Activated CD4-positive, alpha-beta T cell treated with anti-CD3 and anti-CD28 coated beads, Interleukin-2, Interleukin-4, amounts not matched to agents 100 ng/mL and 50 ng/mL, durations not matched to agents 16 hours and 8 hours (primary cell): Measurements from ENCODE around the gene RXRA.
A peak's percentile ranks its signal among the peaks of the same experiment; 100 is the strongest.
"Not testable (repeated sequence)": the region's sequence is repeated elsewhere in the genome, so short reads cannot be mapped to it uniquely, and the experiment has no call there.

Experiments used
- DNase-seq: peaks from one replicate; pipeline ENCODE4 v3.0.0-alpha.2; 2020; ENCODE audit warnings: low spot score

The RXRA gene

GRCh38 chr9:134294153-134295071 lies 31.8 kb upstream of the RXRA start:
- DNase-seq: no peak

DNA sequence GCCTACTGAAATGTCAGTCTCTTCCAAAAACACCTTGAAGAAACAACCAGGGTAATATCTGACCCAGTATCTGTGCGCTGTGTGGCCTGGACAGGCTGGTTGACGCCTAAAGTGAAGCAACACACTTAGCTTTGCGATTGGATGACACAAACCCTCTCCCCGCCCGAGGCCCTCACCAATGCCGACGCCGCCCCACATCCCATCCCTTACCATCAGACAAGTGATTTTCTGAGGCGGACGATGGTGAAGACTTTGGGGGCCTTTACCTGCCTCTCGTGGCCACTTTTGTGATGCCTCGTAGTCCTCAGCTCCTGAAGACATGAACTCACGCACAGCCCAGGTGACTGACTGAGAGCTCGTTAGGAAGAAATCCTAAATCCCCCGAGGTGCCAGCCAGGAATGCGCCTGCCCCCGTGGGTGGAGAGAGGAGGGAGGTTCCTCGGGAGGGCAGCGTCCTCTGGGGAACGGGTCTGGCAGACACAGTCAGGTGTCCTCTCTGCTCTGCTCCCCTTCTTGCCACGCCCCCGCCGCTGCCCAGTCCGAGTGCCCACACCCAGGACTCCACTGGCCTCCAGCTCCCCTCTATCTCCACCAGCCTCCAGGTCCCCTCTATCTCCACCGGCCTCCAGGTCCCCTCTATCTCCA lies 31.0 kb upstream of the RXRA start:
- DNase-seq: no peak

DNA sequence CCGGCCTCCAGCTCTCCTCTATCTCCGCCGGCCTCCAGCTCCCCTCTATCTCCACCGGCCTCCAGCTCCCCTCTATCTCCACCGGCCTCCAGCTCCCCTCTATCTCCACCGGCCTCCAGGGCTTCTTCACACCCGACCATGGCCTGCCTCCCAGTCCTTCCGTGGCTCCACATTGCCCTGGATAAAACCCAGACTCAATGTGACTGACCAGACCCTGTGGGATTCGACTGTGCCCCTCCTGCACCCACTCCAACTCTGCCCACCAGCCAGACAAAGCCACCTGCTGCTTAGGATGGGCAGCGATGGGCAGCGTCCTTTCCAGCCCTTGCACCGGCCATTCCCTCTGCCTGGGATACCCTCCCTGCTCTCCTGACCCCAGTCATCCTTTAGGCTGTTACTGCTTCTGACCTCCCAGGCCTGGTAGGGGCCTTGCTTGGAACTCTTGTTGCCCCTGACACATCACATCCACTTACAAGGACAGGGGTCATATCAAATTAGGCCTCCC lies 30.5 kb upstream of the RXRA start:
- DNase-seq: no peak

- DNase-seq: no peak
Measured at GRCh38 chr9:134296301-134297082, 29.8 kb upstream of the RXRA start.

GRCh38 chr9:134297083-134297410 lies 29.2 kb upstream of the RXRA start:
- DNase-seq: no peak

DNA sequence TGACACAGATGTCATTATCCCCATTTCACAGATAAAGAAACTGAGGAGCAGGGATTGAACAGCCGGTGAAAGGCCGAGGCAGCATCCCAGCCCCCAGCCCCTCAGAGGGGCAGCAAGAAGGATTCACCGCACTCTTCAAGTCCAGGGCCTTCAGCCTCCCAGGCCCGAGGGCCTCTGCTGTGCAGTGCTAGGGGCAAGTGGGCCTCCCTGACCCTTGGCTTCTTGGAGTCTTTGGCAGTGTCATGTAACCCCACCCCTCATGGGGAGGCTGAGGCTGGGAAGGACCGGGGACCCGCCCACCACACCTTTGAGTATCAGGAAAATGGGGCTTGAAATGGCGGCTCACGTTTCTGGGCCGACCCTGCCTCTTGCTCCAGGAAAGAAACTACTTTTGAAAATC lies 28.7 kb upstream of the RXRA start:
- DNase-seq: no peak

DNA sequence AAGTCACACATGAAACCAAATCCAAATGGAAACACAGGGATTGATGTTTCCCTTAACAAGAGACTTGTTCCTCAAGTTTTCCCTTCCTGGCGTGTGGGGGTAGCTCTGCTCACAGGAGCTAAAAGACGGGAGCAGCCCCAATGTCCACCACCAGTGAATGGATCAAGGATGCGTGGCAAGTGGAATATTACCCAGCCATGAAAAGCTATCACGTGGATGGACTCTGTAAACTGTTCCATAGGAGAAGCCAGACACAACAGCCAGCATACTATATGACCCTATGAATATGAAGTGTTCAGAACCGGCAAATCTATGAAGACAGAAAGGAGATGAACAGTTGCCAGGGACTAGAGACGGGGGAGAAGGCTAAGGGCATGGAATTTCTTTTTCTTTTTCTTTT lies 28.3 kb upstream of the RXRA start:
- no peak for DNase-seq

DNA sequence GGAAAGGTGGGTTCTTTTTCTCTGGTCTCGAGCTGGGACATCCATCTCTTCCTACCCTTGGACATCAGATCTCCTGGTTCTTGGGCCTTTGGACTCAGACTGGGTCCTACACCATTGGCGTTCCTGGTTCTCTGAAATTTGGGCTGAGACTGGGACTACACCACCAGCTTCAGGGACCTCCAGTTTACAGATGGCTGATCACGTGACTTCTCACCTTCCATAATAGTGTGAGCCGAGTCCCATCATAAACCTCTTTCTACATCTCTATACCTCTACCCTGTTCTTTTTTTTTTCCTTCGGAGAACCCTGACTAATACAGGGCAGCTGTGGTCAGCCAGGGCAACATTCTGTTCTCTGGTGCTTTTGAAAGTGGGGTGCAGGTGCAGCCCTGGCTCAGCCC lies 27.2 kb upstream of the RXRA start:
- no peak for DNase-seq

DNA sequence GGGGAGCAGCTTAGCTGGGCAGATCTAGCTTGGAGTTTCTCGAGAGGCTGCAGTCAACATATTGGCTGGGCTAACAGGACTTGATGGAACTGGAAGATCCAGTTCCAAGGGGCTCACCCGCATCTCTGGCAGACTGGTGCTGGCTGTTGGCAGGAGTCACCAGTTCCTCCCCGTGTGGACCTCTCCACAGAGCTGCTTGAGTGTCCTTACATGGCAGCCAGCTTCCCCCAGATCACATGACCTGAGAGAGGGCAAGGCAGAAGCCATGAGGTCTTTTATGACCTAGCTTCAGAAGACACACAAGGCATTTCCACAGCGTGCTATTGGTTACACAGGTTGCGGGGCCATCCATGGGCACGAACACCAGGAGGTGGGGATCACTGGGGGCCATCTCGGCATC lies 26.4 kb upstream of the RXRA start:
- DNase-seq: no peak

GRCh38 chr9:134301387-134302129 lies 24.7 kb upstream of the RXRA start:
- peak; percentile 81 for DNase-seq

DNA sequence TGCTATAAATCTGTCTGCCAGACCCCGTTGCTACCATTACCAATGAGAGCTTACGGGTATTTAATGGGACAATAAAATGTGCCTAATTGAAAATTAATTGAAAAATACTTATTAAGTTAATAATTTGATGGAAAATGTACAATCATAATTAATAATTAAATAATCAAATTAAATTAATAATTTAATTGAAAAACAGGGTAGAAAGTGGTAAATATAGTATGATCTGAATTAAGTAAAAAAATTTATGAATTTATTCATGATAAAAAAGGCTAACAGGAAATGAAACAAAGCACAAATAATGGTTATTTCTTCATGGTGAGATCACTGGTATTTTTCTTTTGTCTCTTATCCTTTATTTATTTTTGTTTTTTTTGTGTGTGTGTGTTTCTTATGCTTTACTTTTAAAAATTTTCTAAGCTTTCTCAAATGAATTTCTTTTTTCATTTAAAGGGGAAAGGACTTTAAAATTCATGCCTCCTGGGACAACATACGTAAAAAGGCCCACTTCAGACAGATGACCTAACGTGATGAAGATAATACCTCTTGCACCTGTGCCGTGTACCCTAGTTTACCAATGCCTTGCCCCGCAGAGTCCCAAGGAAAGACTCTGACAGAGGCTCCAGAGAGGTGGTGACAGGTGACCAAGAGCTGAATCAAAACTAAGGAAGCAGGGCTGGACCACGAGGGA lies 24.0 kb upstream of the RXRA start:
- DNase-seq: no peak

DNA sequence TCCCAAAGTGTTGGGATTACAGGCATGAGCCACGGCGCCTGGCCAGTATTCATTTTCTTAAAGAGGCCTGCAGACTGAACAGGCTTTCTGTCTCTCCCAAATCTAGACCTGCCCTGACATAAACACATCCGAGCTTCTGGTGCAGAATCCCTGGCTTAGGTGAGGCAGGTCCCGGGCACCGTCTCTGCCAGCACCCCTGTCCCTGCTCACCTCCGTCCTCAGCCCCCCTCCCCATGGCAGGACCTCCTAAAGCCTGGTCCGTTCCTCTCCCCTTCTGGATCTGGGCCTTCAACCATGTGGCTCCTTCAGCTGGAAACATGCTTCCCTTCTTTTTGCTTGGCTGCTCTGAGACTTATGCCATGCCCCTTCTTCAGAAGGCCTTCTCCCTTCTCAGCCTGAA lies 22.7 kb upstream of the RXRA start:
- DNase-seq: no peak

DNA sequence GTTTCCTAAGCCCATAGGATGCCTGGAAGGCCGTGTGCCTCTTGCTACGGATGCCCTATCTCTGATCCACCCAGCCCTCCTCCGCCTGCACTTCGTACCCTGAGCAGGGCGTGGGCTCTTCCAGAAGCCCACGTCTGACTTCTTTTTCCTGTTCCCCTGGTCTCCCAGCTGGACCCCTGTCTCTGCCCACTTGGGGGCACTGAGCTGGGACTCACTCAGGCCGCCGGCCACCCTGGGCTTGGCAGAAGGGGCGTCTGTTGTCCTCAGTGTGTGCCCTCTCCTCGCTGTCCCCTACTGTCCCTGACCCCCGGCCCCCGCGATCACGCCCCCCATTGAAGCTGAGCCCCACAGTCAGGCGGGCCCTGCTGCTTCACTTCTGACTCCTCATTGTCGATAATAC lies 22.0 kb upstream of the RXRA start:
- DNase-seq: no peak

GRCh38 chr9:134304690-134305089 lies 21.6 kb upstream of the RXRA start:
- DNase-seq: no peak

GRCh38 chr9:134305533-134305932 lies 20.7 kb upstream of the RXRA start:
- DNase-seq: no peak

- DNase-seq: not testable (repeated sequence)
Measured at GRCh38 chr9:134306042-134306441, 20.2 kb upstream of the RXRA start.

GRCh38 chr9:134306636-134307600 lies 19.3 kb upstream of the RXRA start:
- no peak for DNase-seq

DNA sequence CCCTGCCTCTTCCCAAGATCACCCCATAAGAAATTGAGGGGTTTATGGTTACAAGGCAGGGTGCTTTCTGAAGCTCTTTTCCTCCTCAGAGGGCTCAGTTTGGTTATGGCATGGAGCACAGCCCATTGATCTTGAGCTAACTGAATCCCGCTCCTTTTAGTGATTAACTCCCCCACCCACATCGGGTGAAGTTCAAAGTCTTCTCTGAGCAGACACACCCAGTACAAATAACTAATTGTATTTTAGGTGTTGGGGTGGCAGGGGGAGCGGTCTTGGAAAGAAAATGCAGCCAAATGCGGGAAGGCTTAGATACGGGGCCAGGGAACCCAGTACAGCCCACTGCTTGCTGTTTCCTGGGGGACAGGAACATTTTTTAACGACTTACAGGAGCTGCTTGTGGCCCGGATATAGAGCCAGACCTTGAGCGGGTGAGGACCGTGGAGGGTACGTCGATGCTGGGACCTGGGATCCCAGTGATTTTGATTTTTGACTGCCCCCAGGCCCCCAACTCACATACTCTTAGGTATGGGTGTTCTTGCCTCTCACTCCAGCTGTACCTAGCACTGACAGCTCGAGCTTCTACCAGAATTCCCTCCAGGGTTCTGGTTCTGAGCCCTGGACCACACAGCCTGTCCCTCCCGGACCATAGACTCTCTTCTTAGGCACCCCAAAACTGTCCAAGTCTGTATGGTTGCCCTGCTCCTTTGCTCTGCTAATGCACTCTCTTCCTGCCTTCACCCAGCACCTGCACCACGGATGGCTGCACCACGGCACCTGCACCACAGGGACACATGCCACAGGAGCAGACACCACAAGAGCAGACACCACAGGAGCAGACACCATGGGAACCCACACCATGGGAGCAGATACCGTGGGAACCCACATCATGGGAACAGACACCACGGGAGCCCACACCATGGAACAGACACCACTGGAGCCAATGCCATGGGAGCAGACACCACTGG lies 18.3 kb upstream of the RXRA start:
- DNase-seq: no peak

DNA sequence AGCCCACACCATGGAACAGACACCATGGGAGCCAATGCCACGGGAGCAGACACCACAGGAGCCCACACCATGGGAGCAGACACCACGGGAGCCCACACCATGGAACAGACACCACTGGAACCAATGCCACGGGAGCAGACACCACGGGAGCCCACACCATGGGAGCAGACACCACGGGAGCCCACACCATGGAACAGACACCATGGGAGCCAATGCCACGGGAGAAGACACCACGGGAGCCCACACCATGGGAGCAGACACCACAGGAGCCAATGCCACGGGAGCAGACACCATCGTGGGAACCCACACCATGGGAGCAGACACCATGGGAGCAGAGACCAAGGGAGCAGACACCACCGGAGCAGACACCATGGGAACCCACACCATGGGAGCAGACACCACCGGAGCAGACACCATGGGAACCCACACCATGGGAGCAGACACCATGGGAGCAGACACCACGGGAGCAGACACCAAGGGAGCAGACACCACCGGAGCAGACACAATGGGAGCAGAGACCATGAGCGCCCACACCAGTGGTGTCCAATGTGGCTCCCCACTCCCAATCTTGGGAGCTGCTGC lies 17.5 kb upstream of the RXRA start:
- DNase-seq: not testable (repeated sequence)
